ENCODE data around the gene ABLIM1.

Gene ABLIM1

GRCh38 chr10:114646426-114646825, 11.6 kb downstream of the ABLIM1 start:
- no peak for DNase-seq

- DNase-seq, result no peak
Measured at GRCh38 chr10:114645706-114646105, 12.4 kb downstream of the ABLIM1 start.

- no peak for DNase-seq
Measured at GRCh38 chr10:114643158-114643557, 14.9 kb downstream of the ABLIM1 start.

- no peak for DNase-seq
Measured at GRCh38 chr10:114642729-114643128, 15.3 kb downstream of the ABLIM1 start.

GRCh38 chr10:114638821-114639625, 19.1 kb downstream of the ABLIM1 start:
- no peak for DNase-seq

GRCh38 chr10:114635797-114636550, 22.1 kb downstream of the ABLIM1 start:
- DNase-seq, result no peak

GRCh38 chr10:114635101-114635500, 23.0 kb downstream of the ABLIM1 start:
- no peak for DNase-seq

GRCh38 chr10:114634609-114634979, 23.5 kb downstream of the ABLIM1 start:
- DNase-seq, result no peak

- no peak for DNase-seq
Measured at GRCh38 chr10:114632869-114633715, 25.0 kb downstream of the ABLIM1 start.

- no peak for DNase-seq
Measured at GRCh38 chr10:114631666-114632417, 26.2 kb downstream of the ABLIM1 start.

GRCh38 chr10:114631090-114631665, 26.9 kb downstream of the ABLIM1 start:
- DNase-seq, result no peak

- DNase-seq, result no peak
Measured at GRCh38 chr10:114629824-114630730, 28.0 kb downstream of the ABLIM1 start.

GRCh38 chr10:114629083-114629823, 28.8 kb downstream of the ABLIM1 start:
- no peak for DNase-seq

GRCh38 chr10:114628106-114628505, 30.0 kb downstream of the ABLIM1 start:
- DNase-seq, result no peak

- no peak for DNase-seq
Measured at GRCh38 chr10:114626841-114627240, 31.2 kb downstream of the ABLIM1 start.

- DNase-seq, result no peak
Measured at GRCh38 chr10:114624951-114625780, 32.9 kb downstream of the ABLIM1 start.

GRCh38 chr10:114624422-114624821, 33.7 kb downstream of the ABLIM1 start:
- no peak for DNase-seq

GRCh38 chr10:114623661-114624294, 34.3 kb downstream of the ABLIM1 start:
- DNase-seq, result peak; percentile 47

- DNase-seq, result no peak
Measured at GRCh38 chr10:114623155-114623554, 34.9 kb downstream of the ABLIM1 start.

All from NCI-H2081 treated with DMSO at 0.1 percent for 48 hours (cell line).